HCT116 (cell line): Measurements from ENCODE around the gene CEP112. TPM values are rescaled to one million over a fixed set of nuclear protein-coding genes. Genes with fewer than 3 reads are reported as not detected.

Experiments
- ATAC-seq: fragments of 200-7000 bp; cut with Tn5 transposase; 2 replicates; pipeline ENCODE4 v1.9.1; 2020; ENCODE audit warnings: mild to moderate bottlenecking, moderate library complexity
- BruUV-seq: library from RNA; stranded (reverse); fragments of 400-500 nt; replicated peaks from 2 replicates; lab custom pipeline; 2021; lab: Mats Ljungman, UMichigan
- CTCF ChIA-PET: fragments of 300-600 bp; sonication (Branson Sonifier 250); formaldehyde crosslinking; loops from one replicate; lab custom pipeline; 2021; ENCODE audit warnings: antibody characterized with exemption; lab: Charles Lee
- POLR2A ChIA-PET: fragments of 300-600, 350-600 bp; sonication (Branson Sonifier 250); formaldehyde crosslinking; loops from one replicate; lab custom pipeline; 2021; ENCODE audit warnings: antibody characterized with exemption; lab: Charles Lee
- RAD21 ChIA-PET, 2 experiments: fragments of 300-600 bp; sonication (Branson Sonifier 250); formaldehyde crosslinking; loops; one replicate each; lab custom pipeline; 2023; ENCODE audit warnings: low total read pairs in 2 of 2; ENCODE audit not compliant: uncharacterized antibody in 2 of 2, unreplicated experiment in 2 of 2, low non-redundant PET in 1 of 2; lab: Charles Lee
- DNase-seq: peaks from one replicate; pipeline ENCODE4 v3.0.0-alpha.2; 2010; ENCODE audit warnings: low read depth, low spot score
- H2AFZ ChIP-seq: fragments of 200-600 bp; shearing (Covaris generic), sonication (generic); 2 replicates; pipeline ENCODE4 v1.6.1; 2017; ENCODE audit warnings: low read depth, mixed run types, mixed read lengths, antibody characterized with exemption, low read length; ENCODE audit not compliant: poor library complexity, severe bottlenecking
- H3K27ac ChIP-seq: 2 replicates; pipeline ENCODE4 v1.5.1; 2012; ENCODE audit warnings: low read depth, low read length
- H3K27me3 ChIP-seq: fragments of 200-600 bp; sonication (generic); 2 replicates; pipeline ENCODE4 v1.6.1; 2016; ENCODE audit warnings: mixed run types, low read length, mixed read lengths; ENCODE audit not compliant: insufficient read depth
- H3K36me3 ChIP-seq, 2 experiments: fragments of 200-500 bp in 1 of 2; fragments of 200-600 bp in 1 of 2; sonication (Bioruptor generic) in 1 of 2; sonication (generic) in 1 of 2; 2 replicates each; pipeline versions ENCODE4 v1.5.1 to v1.6.1; 2014 to 2016; ENCODE audit warnings: low read length in 2 of 2, inconsistent platforms in 1 of 2, mixed read lengths in 1 of 2, mixed run types in 1 of 2; ENCODE audit not compliant: insufficient read depth in 2 of 2, control insufficient read depth in 1 of 2
- H3K4me1 ChIP-seq, 2 experiments: fragments of 200-600 bp in 1 of 2; sonication (generic) in 1 of 2; 2 replicates each; pipeline versions ENCODE4 v1.5.1 to v1.6.1; 2012 to 2017; ENCODE audit warnings: low read length in 2 of 2, inconsistent platforms in 1 of 2, mild to moderate bottlenecking in 1 of 2, mixed read lengths in 1 of 2, mixed run types in 1 of 2, moderate library complexity in 1 of 2; ENCODE audit not compliant: insufficient read depth in 2 of 2, control insufficient read depth in 1 of 2
- H3K4me2 ChIP-seq: fragments of 200-600 bp; sonication (generic); 2 replicates; pipeline ENCODE4 v1.6.1; 2017; ENCODE audit warnings: mixed run types, low read length, mixed read lengths
- H3K4me3 ChIP-seq, 2 experiments: fragments of 200-600 bp in 1 of 2; sonication (generic) in 1 of 2; replicated peaks in 1 of 2; 2 replicates each; pipeline ENCODE4 v1.5.1; 2011 to 2016; ENCODE audit warnings: low read length in 2 of 2, control low read depth in 1 of 2, low read depth in 1 of 2, mild to moderate bottlenecking in 1 of 2, mixed read lengths in 1 of 2, mixed run types in 1 of 2
- H3K79me2 ChIP-seq: fragments of 200-600 bp; sonication (generic); 2 replicates; pipeline ENCODE4 v1.6.1; 2017; ENCODE audit warnings: mild to moderate bottlenecking, mixed run types, low read length, moderate library complexity, mixed read lengths; ENCODE audit not compliant: insufficient read depth
- H3K9ac ChIP-seq: fragments of 200-600 bp; sonication (generic); 2 replicates; pipeline ENCODE4 v1.6.1; 2016; ENCODE audit warnings: low read length, mixed read lengths
- H3K9me2 ChIP-seq: fragments of 200-600 bp; sonication (generic), shearing (Covaris generic); 2 replicates; pipeline ENCODE4 v1.6.1; 2017; ENCODE audit warnings: mixed run types, mild to moderate bottlenecking, moderate library complexity; ENCODE audit not compliant: insufficient read depth
- H3K9me3 ChIP-seq, 2 experiments: fragments of 200-500 bp in 1 of 2; fragments of 200-600 bp in 1 of 2; sonication (Bioruptor generic) in 1 of 2; sonication (generic) in 1 of 2; 2 replicates each; pipeline ENCODE4 v1.6.1; 2014 to 2017; ENCODE audit warnings: low read length in 2 of 2, mixed read lengths in 2 of 2, inconsistent platforms in 1 of 2, low read depth in 1 of 2, mild to moderate bottlenecking in 1 of 2, mixed run types in 1 of 2, moderate library complexity in 1 of 2; ENCODE audit not compliant: control insufficient read depth in 1 of 2, insufficient read depth in 1 of 2
- H4K20me1 ChIP-seq: fragments of 200-600 bp; sonication (generic), shearing (Covaris generic); 2 replicates; pipeline ENCODE4 v1.6.1; 2017; ENCODE audit warnings: mixed run types, mild to moderate bottlenecking, moderate library complexity; ENCODE audit not compliant: insufficient read depth
- CEBPB ChIP-seq: IDR thresholded peaks from 2 replicates; pipeline ENCODE4 v1.6.1; 2012; ENCODE audit warnings: low read depth
- EGR1 ChIP-seq: IDR thresholded peaks from 2 replicates; pipeline ENCODE4 v1.6.1; 2012; ENCODE audit warnings: low read depth
- EZH2phosphoT487 ChIP-seq: fragments of 200-600 bp; IDR thresholded peaks from 2 replicates; pipeline ENCODE4 v1.6.1; 2018; ENCODE audit warnings: antibody characterized with exemption, borderline replicate concordance
- JUND ChIP-seq: IDR thresholded peaks from 2 replicates; pipeline ENCODE4 v1.6.1; 2012
- POLR2A ChIP-seq: IDR thresholded peaks from 2 replicates; pipeline ENCODE4 v1.7.0; 2011; ENCODE audit warnings: borderline replicate concordance; ENCODE audit not compliant: insufficient read depth, insufficient read length; ENCODE audit errors: extremely low read depth
- POLR2AphosphoS5 ChIP-seq: IDR thresholded peaks from 2 replicates; pipeline ENCODE4 v1.6.1; 2011; ENCODE audit warnings: mild to moderate bottlenecking, low read depth, low read length, moderate library complexity
- SIN3A ChIP-seq: IDR thresholded peaks from 2 replicates; pipeline ENCODE4 v1.6.1; 2012; ENCODE audit warnings: low read depth
- SP1 ChIP-seq: IDR thresholded peaks from 2 replicates; pipeline ENCODE4 v1.6.1; 2012; ENCODE audit warnings: low read depth
- YY1 ChIP-seq: IDR thresholded peaks from 2 replicates; pipeline ENCODE4 v1.6.1; 2011; ENCODE audit warnings: low read length, low read depth, moderate library complexity, mild to moderate bottlenecking; ENCODE audit not compliant: insufficient replicate concordance; ENCODE audit errors: extremely low read depth
- ZFX ChIP-seq: fragments of 450-650 bp; IDR thresholded peaks from 2 replicates; pipeline ENCODE4 v1.6.1; 2017
- ZNF274 ChIP-seq: fragments of 200-500 bp; sonication (Bioruptor generic); IDR thresholded peaks from 2 replicates; pipeline ENCODE4 v1.6.1; 2014; ENCODE audit warnings: mild to moderate bottlenecking, low read depth, low read length, inconsistent platforms
- intact Hi-C: fragments of 100-400 bp; cut with micrococcal nuclease; formaldehyde crosslinking; loops from 2 replicates; pipeline ENCODE4 v1.10.0; 2022
- total RNA-seq: library from RNA; stranded (reverse); gene quantifications from one replicate; pipeline ENCODE4 v1.2.1, GENCODE V29; 2021; ENCODE audit not compliant: unreplicated experiment
- TF ChIP-seq, protein P1 (sequence below), 3 experiments: fragments of 200-600 bp in 1 of 3; sonication (generic) in 1 of 3; IDR thresholded peaks in 2 of 3; conservative IDR thresholded peaks in 1 of 3; 2 replicates each; pipeline ENCODE4 v1.5.1; 2012 to 2017; ENCODE audit warnings: low read depth in 2 of 3, low read length in 2 of 3, antibody characterized with exemption in 1 of 3, borderline replicate concordance in 1 of 3, control low read depth in 1 of 3, mild to moderate bottlenecking in 1 of 3, mixed read lengths in 1 of 3, mixed run types in 1 of 3, moderate library complexity in 1 of 3; ENCODE audit not compliant: insufficient read depth in 1 of 3
- TF ChIP-seq, protein P2 (sequence below): IDR thresholded peaks from 2 replicates; pipeline ENCODE4 v1.6.1; 2011; ENCODE audit warnings: mild to moderate bottlenecking, low read length, moderate library complexity; ENCODE audit not compliant: insufficient replicate concordance; ENCODE audit errors: extremely low read depth

The CEP112 gene
- total RNA-seq, 1 experiment from 2014 or later = 10.9 TPM

DNA sequence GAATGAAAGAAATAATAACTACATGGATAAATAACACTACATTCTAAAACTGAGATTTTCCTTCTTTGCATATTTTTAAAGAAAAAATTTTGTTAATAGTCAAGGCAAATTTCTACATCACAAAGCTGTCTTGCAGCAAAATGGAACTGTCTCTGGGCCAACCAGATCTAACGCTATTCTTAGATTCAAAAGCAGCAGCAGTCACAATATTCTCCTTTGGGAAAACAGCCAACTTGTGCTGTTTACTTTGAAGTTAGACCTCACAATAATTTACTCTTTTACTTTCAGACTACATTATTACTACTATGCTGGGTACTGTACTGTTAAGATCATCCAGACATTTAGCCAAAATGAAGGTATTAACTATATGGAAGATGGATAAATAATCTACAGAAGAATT lies 189.1 kb downstream of the CEP112 start:
- no peak for TF ChIP-seq POLR2A
- TF ChIP-seq, protein P1, sequence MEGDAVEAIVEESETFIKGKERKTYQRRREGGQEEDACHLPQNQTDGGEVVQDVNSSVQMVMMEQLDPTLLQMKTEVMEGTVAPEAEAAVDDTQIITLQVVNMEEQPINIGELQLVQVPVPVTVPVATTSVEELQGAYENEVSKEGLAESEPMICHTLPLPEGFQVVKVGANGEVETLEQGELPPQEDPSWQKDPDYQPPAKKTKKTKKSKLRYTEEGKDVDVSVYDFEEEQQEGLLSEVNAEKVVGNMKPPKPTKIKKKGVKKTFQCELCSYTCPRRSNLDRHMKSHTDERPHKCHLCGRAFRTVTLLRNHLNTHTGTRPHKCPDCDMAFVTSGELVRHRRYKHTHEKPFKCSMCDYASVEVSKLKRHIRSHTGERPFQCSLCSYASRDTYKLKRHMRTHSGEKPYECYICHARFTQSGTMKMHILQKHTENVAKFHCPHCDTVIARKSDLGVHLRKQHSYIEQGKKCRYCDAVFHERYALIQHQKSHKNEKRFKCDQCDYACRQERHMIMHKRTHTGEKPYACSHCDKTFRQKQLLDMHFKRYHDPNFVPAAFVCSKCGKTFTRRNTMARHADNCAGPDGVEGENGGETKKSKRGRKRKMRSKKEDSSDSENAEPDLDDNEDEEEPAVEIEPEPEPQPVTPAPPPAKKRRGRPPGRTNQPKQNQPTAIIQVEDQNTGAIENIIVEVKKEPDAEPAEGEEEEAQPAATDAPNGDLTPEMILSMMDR (IDR thresholded peaks at IDR 0.05 in 2 of 3, conservative IDR thresholded peaks at IDR 0.05 in 1 of 3; ENCODE audit: borderline replicate concordance in 1 of 3, insufficient read depth in 1 of 3, low read depth in 2 of 3, low read length in 2 of 3) = no peak
- TF ChIP-seq, protein P2, sequence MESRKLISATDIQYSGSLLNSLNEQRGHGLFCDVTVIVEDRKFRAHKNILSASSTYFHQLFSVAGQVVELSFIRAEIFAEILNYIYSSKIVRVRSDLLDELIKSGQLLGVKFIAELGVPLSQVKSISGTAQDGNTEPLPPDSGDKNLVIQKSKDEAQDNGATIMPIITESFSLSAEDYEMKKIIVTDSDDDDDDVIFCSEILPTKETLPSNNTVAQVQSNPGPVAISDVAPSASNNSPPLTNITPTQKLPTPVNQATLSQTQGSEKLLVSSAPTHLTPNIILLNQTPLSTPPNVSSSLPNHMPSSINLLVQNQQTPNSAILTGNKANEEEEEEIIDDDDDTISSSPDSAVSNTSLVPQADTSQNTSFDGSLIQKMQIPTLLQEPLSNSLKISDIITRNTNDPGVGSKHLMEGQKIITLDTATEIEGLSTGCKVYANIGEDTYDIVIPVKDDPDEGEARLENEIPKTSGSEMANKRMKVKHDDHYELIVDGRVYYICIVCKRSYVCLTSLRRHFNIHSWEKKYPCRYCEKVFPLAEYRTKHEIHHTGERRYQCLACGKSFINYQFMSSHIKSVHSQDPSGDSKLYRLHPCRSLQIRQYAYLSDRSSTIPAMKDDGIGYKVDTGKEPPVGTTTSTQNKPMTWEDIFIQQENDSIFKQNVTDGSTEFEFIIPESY = no peak
- no peak for TF ChIP-seq POLR2AphosphoS5
- TF ChIP-seq ZNF274 = no peak
- no peak for TF ChIP-seq YY1
- TF ChIP-seq SP1 = no peak
- TF ChIP-seq CEBPB = no peak
- TF ChIP-seq SIN3A = no peak
- TF ChIP-seq EGR1 = no peak
- TF ChIP-seq ZFX = no peak
- no peak for TF ChIP-seq JUND
- TF ChIP-seq EZH2phosphoT487 = no peak
- TF ChIP-seq, all 23 proteins: peak for 0
- intact Hi-C loops = no loop called here
- Histone ChIP-seq H3K9me3 (no peaks in the 10 kb centered on the region), H3K27ac (no peak overlapping the region), H3K27me3 (no peaks in the 10 kb centered on the region), H3K4me3 (no peak overlapping the region), H3K9ac (no peak overlapping the region), H4K20me1 (no peaks in the 10 kb centered on the region), H2AFZ (no peak overlapping the region), H3K4me2 (no peak overlapping the region), H3K4me1 (no peaks in the 10 kb centered on the region), H3K36me3 (no peaks in the 10 kb centered on the region), H3K9me2 (no peaks in the 10 kb centered on the region), H3K79me2 (no peaks in the 10 kb centered on the region)
- DNase-seq (no peak), ATAC-seq (no peak)
- ChIA-PET POLR2A (no interaction called here), CTCF (no interaction called here), RAD21 (no interaction called here)
- BruUV-seq = no TSS peak
